ENCODE data around the gene REC114.

Gene REC114

GRCh38 chr15:73582851-73583379 is 140.0 kb downstream of the REC114 start:
- no peak overlapping the region for H3K4me3 ChIP-seq (ENCODE audit: low read length)
- no peaks in the 10 kb centered on the region for H3K27me3 ChIP-seq (ENCODE audit: insufficient read depth, low read length)
- H3K9ac ChIP-seq (ENCODE audit: low read depth, low read length) = no peak overlapping the region
- H3K4me1 ChIP-seq (ENCODE audit: insufficient read depth, low read length) = no peaks in the 10 kb centered on the region
- H3K27ac ChIP-seq (ENCODE audit: low read length) = no peak overlapping the region
- no peaks in the 10 kb centered on the region for H3K9me3 ChIP-seq (ENCODE audit: insufficient read depth, low read depth, low read length)
- H3K36me3 ChIP-seq (ENCODE audit: insufficient read depth, low read depth, low read length) = peaks cover 78% of the 10 kb centered on the region

- Histone ChIP-seq H3K9me3 (ENCODE audit: insufficient read depth, low read depth, low read length) (no peaks in the 10 kb centered on the region), H3K4me3 (ENCODE audit: low read length) (no peak overlapping the region), H3K9ac (ENCODE audit: low read depth, low read length) (no peak overlapping the region), H3K27ac (ENCODE audit: low read length) (no peak overlapping the region), H3K27me3 (ENCODE audit: insufficient read depth, low read length) (no peaks in the 10 kb centered on the region), H3K4me1 (ENCODE audit: insufficient read depth, low read length) (no peaks in the 10 kb centered on the region), H3K36me3 (ENCODE audit: insufficient read depth, low read depth, low read length) (peaks cover 78% of the 10 kb centered on the region)
Observed at GRCh38 chr15:73583544-73583943, 140.6 kb downstream of the REC114 start.

- Histone ChIP-seq H3K27me3 (ENCODE audit: insufficient read depth, low read length) (no peaks in the 10 kb centered on the region), H3K36me3 (ENCODE audit: insufficient read depth, low read depth, low read length) (peaks cover 88% of the 10 kb centered on the region), H3K4me1 (ENCODE audit: insufficient read depth, low read length) (no peaks in the 10 kb centered on the region), H3K27ac (ENCODE audit: low read length) (no peak overlapping the region), H3K9ac (ENCODE audit: low read depth, low read length) (no peak overlapping the region), H3K4me3 (ENCODE audit: low read length) (no peak overlapping the region), H3K9me3 (ENCODE audit: insufficient read depth, low read depth, low read length) (no peaks in the 10 kb centered on the region)
Observed at GRCh38 chr15:73584699-73585420, 141.9 kb downstream of the REC114 start.

GRCh38 chr15:73585871-73586654 is 143.1 kb downstream of the REC114 start:
- H3K36me3 ChIP-seq (ENCODE audit: insufficient read depth, low read depth, low read length) = peaks cover 87% of the 10 kb centered on the region
- H3K9ac ChIP-seq (ENCODE audit: low read depth, low read length) = no peak overlapping the region

GRCh38 chr15:73589766-73590165 is 146.8 kb downstream of the REC114 start:
- Histone ChIP-seq H3K4me1 (ENCODE audit: insufficient read depth, low read length) (no peaks in the 10 kb centered on the region), H3K27ac (ENCODE audit: low read length) (no peak overlapping the region), H3K4me3 (ENCODE audit: low read length) (no peak overlapping the region), H3K9me3 (ENCODE audit: insufficient read depth, low read depth, low read length) (no peaks in the 10 kb centered on the region), H3K9ac (ENCODE audit: low read depth, low read length) (no peak overlapping the region), H3K27me3 (ENCODE audit: insufficient read depth, low read length) (no peaks in the 10 kb centered on the region), H3K36me3 (ENCODE audit: insufficient read depth, low read depth, low read length) (peaks cover 66% of the 10 kb centered on the region)

More at GRCh38 chr15:73585871-73586654, 143.1 kb downstream of the REC114 start:
- no peaks in the 10 kb centered on the region for H3K9me3 ChIP-seq (ENCODE audit: insufficient read depth, low read depth, low read length)
- no peaks in the 10 kb centered on the region for H3K27me3 ChIP-seq (ENCODE audit: insufficient read depth, low read length)
- no peak overlapping the region for H3K4me3 ChIP-seq (ENCODE audit: low read length)
- no peaks in the 10 kb centered on the region for H3K4me1 ChIP-seq (ENCODE audit: insufficient read depth, low read length)
- no peak overlapping the region for H3K27ac ChIP-seq (ENCODE audit: low read length)

GRCh38 chr15:73590263-73590662 is 147.3 kb downstream of the REC114 start:
- Histone ChIP-seq H3K27ac (ENCODE audit: low read length) (no peak overlapping the region), H3K36me3 (ENCODE audit: insufficient read depth, low read depth, low read length) (peaks cover 61% of the 10 kb centered on the region), H3K27me3 (ENCODE audit: insufficient read depth, low read length) (no peaks in the 10 kb centered on the region)

GRCh38 chr15:73593304-73594074 is 150.5 kb downstream of the REC114 start:
- Histone ChIP-seq H3K36me3 (ENCODE audit: insufficient read depth, low read depth, low read length) (peaks cover 34% of the 10 kb centered on the region), H3K27ac (ENCODE audit: low read length) (no peak overlapping the region)

More at GRCh38 chr15:73590263-73590662, 147.3 kb downstream of the REC114 start:
- Histone ChIP-seq H3K9me3 (ENCODE audit: insufficient read depth, low read depth, low read length) (no peaks in the 10 kb centered on the region), H3K4me3 (ENCODE audit: low read length) (no peak overlapping the region), H3K9ac (ENCODE audit: low read depth, low read length) (no peak overlapping the region), H3K4me1 (ENCODE audit: insufficient read depth, low read length) (no peaks in the 10 kb centered on the region)

GRCh38 chr15:73594109-73594508 is 151.1 kb downstream of the REC114 start:
- Histone ChIP-seq H3K9me3 (ENCODE audit: insufficient read depth, low read depth, low read length) (no peaks in the 10 kb centered on the region), H3K36me3 (ENCODE audit: insufficient read depth, low read depth, low read length) (peaks cover 28% of the 10 kb centered on the region), H3K9ac (ENCODE audit: low read depth, low read length) (no peak overlapping the region), H3K4me3 (ENCODE audit: low read length) (no peak overlapping the region), H3K4me1 (ENCODE audit: insufficient read depth, low read length) (peaks cover 20% of the 10 kb centered on the region; the same call in 1 of the 2 replicates), H3K27me3 (ENCODE audit: insufficient read depth, low read length) (no peaks in the 10 kb centered on the region), H3K27ac (ENCODE audit: low read length) (no peak overlapping the region)

More at GRCh38 chr15:73593304-73594074, 150.5 kb downstream of the REC114 start:
- H3K9ac ChIP-seq (ENCODE audit: low read depth, low read length) = no peak overlapping the region
- H3K4me3 ChIP-seq (ENCODE audit: low read length) = no peak overlapping the region
- H3K9me3 ChIP-seq (ENCODE audit: insufficient read depth, low read depth, low read length) = no peaks in the 10 kb centered on the region
- H3K27me3 ChIP-seq (ENCODE audit: insufficient read depth, low read length) = no peaks in the 10 kb centered on the region
- H3K4me1 ChIP-seq (ENCODE audit: insufficient read depth, low read length) = peaks cover 16% of the 10 kb centered on the region; the same call in 1 of the 2 replicates

GRCh38 chr15:73596174-73596573 is 153.2 kb downstream of the REC114 start:
- Histone ChIP-seq H3K4me1 (ENCODE audit: insufficient read depth, low read length) (peaks cover 31% of the 10 kb centered on the region), H3K36me3 (ENCODE audit: insufficient read depth, low read depth, low read length) (peaks cover 11% of the 10 kb centered on the region; the same call in 1 of the 2 replicates), H3K27ac (ENCODE audit: low read length) (no peak overlapping the region)

GRCh38 chr15:73597036-73597638 is 154.2 kb downstream of the REC114 start:
- peaks cover 36% of the 10 kb centered on the region for H3K4me1 ChIP-seq (ENCODE audit: insufficient read depth, low read length)
- H3K27me3 ChIP-seq (ENCODE audit: insufficient read depth, low read length) = no peaks in the 10 kb centered on the region
- no peak overlapping the region for H3K27ac ChIP-seq (ENCODE audit: low read length)
- H3K9ac ChIP-seq (ENCODE audit: low read depth, low read length) = no peak overlapping the region
- no peaks in the 10 kb centered on the region for H3K9me3 ChIP-seq (ENCODE audit: insufficient read depth, low read depth, low read length)
- H3K4me3 ChIP-seq (ENCODE audit: low read length) = no peak overlapping the region
- H3K36me3 ChIP-seq (ENCODE audit: insufficient read depth, low read depth, low read length) = peaks cover 3% of the 10 kb centered on the region; the same call in 1 of the 2 replicates

More at GRCh38 chr15:73596174-73596573, 153.2 kb downstream of the REC114 start:
- Histone ChIP-seq H3K27me3 (ENCODE audit: insufficient read depth, low read length) (no peaks in the 10 kb centered on the region), H3K4me3 (ENCODE audit: low read length) (no peak overlapping the region), H3K9ac (ENCODE audit: low read depth, low read length) (no peak overlapping the region), H3K9me3 (ENCODE audit: insufficient read depth, low read depth, low read length) (no peaks in the 10 kb centered on the region)
